Measurements from ENCODE around the gene DMRTA1.
"Not testable (repeated sequence)": the region's sequence is repeated elsewhere in the genome, so short reads cannot be mapped to it uniquely, and the experiment has no call there.

The DMRTA1 gene, protein sequence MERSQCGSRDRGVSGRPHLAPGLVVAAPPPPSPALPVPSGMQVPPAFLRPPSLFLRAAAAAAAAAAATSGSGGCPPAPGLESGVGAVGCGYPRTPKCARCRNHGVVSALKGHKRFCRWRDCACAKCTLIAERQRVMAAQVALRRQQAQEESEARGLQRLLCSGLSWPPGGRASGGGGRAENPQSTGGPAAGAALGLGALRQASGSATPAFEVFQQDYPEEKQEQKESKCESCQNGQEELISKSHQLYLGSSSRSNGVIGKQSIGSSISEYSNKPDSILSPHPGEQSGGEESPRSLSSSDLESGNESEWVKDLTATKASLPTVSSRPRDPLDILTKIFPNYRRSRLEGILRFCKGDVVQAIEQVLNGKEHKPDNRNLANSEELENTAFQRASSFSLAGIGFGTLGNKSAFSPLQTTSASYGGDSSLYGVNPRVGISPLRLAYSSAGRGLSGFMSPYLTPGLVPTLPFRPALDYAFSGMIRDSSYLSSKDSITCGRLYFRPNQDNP

DNA sequence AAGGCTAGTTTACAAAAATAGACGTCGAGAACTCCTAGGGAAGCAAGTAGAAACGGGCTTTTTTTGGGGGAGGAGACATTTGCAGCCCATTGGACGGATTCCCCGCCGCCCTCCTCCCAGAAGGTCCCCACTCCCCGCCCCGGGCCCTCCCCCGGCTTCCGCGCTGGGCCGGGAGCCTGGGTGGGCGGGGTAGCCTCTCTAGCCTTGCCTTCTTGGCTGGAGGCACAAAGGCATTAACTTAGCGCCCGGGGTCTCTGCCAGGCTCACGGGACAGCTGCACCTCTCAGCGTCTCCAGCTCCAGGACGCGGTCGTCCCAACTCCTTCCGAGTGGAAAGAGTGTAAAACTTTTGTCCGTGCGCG is at the start of gene DMRTA1:
DMRTA1 (plus strand) TSS at position 236 of the 361 bp plus-strand sequence. CDS start 242 bp downstream, outside the sequence.
- DNase-seq = peak; percentile 13

DNA sequence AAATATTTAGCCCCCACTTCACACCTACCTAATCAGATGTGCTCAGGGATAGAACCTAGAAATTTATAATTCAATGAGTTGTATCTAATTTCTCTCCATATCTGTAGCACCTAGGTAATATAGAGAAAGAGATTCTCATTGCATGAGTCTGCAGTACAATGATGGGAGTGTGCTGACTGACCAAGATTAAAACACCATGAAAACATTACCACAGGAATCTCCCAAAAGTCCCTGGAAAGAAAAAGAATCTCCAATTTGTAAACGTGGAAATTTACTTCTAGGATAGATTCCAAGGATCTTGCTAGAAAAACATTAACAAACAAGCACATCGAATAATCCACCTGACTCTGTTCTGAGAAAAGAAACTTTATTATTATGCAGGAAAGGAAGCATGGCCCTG is 45.0 kb upstream of the DMRTA1 start:
- no peak for DNase-seq

DNA sequence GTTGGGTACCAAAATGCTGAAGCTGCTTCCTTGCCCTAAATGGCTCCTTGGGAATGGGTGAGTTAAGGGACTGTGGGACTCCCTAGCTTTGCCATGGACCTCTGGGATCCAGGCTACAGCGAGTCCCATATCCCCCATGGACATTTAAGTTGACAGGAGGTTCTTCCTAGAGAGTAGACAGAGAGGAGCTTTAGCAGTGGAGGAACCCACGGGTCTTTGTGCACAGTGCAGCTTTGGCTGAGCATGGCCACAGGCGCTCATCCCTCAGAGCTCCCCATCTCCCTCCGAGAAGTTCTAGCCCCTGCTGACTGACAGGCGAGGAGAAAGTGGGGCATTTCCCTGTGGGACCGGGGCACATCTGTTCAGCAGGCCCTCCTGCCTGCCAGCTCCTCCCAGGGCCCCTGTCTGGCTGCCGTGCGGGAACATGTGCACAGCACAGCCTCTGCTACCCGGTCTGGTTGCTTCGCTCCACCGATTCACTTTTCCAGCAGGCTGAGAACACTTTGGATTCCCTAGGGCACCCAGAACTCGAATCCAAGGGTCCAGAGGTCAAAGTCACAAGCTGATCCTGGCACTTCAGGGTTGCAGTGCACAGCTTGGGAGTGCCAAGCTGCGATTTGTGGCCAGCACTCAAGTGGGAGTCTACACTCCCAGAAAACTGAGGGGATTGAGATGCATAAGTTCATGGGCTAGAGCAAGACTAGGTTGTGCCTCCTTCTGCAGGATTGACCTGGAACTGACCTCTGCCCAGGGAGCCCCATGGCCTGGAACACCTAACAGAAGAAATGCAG is 40.6 kb upstream of the DMRTA1 start:
- DNase-seq = no peak

DNA sequence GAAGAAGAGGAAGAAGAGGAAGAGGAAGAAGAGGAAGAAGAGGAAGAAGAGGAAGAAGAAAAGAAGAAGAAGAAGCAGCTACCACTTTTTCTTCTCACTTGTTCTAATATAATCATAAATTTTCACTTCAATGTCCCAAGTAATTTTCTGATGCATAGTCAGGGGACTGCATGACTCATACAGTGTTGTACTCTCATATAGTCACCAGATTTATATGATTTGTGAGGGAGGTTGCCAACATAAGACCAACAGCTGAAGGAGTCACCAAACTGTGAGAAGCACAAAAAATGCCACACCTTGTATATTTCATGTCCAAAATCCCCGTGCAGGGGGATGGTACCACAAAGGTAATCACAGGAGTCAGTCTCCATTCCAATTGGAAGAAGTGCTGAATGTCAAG is 32.7 kb upstream of the DMRTA1 start:
- DNase-seq = no peak

DNA sequence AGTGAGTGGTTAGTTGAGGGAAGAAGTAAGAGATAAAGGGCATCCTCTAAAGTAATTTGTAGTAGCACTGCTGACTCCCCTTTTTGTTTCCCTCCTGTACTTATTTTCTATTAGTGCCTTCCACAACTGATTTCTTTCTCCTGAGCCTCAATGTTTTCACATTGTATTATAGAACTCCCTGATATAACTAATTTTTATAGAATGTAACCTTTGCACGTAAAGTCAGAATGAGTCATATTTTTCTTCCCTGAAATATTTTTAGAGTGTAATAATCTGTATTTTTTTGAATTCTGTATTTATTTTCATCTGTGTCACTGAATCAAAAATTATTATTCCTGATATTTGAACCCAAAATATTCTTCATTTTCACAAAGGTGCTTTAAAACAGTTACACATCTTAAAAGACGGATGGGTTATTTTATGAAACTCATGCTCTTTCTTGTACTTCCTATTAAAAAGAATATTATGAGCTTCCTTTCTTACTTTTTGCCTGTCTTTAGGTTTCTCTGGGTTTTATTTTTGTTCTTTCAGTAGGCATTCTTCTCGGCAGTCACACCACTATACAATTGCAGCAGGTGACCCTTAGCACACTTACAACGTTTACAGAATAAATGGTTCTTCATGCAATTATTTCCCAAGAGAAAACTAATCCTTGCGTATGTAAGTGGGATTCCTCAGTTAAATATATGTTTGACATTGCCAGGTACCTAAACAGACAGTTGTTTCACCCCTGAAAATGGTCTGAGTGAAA is 30.5 kb upstream of the DMRTA1 start:
- no peak for DNase-seq

DNA sequence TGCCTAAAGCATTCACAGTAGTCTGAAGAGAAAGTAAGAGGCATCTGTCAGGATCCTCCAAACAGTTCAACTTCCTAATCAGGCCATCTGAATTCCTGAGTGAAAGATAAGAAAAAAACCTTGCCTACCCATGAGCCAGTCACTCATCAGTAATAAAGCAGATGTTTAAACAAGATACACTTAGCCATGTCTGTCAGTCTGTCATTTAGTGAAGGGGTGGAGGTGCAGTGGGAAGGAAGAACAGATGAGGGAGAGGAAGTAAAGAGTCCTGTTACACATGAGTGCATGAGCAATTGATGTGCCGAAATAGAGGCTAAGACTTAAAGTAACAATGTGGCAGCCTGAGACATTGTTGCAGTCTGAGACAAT is 29.9 kb upstream of the DMRTA1 start:
- no peak for DNase-seq

DNA sequence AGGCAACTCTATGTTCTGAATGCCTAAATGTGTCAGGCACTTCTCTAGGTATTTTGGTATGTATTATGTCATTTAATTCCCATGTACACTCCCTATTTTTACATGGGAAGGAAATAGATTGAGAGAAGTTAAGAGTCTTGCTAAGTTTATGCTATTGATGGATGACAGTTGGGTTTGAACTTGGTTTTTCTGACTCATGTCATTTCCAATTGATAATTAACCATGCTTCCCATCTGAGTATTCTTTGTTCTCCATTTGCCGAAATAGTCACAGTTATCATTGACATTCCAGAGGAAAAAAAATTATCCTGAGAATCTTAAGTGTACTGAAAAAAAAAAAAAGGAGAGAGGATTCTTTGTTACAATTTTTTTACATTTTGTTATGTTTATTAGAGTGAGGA is 23.1 kb upstream of the DMRTA1 start:
- no peak for DNase-seq

DNA sequence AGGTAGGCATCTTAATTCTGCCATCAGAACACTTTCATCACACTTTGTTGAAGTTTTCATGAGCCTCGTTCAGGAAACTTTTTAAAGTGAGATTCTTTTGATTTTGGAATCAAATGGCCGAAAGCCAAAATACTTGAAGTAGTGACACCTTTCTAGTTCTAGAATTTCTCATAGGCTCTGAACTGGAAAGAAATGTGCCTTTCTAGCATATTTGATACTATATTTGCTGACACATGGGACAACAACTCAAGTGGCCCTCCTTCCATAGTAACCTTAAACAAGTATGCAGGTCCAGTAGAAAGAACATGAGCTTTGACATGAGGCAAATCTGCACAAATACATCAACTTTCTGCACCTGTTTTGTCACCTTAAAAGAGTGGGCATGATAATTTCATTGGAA is 22.0 kb upstream of the DMRTA1 start:
- DNase-seq = no peak

DNA sequence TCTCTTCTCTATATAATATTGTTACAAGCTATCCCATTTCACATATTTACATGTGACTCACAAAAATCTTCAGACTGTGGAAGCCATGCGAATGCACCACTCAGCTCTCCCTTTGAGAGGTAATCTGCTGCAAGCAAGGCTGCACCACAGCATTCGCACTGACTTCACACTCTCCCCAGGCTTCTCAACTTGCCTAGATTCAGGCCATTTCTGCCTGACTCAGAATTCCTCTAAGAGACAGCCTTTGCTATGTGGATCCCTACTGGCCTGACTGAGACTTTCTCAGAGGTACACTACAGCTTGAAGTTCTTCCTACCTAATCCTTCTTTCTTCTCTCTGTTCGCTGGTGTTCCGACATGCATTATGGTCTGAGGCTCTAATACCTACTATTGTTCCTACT is 21.1 kb upstream of the DMRTA1 start:
- no peak for DNase-seq

DNA sequence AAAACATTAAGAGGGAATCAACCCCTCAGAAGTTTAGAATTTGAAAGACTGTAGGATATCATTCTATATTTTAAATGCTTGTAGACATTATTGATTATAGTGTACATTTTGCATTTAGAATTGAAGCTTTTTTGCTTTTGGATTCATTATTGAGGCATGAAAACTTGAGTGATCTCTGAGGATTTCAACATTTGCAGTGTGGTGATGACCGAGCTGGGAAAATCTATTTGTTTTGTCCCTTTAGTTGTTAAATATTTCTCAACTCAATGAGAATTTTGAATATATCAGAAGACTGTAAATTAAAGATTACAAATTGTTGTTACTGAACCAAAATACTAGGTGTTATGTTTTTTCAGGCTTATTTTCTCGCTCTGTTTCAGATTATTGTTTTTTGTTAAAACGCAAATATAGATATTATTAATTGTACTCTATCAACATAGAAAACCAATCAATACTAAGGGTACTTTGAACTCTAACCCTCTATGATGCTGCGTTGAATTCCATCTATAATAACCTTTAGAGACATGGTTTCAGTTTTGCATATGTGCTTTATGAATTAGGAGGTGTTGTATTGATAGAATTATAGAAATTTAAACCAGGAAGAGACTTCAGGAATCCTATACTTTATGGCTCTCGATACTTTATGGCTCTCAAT is 19.3 kb upstream of the DMRTA1 start:
- DNase-seq = no peak

DNA sequence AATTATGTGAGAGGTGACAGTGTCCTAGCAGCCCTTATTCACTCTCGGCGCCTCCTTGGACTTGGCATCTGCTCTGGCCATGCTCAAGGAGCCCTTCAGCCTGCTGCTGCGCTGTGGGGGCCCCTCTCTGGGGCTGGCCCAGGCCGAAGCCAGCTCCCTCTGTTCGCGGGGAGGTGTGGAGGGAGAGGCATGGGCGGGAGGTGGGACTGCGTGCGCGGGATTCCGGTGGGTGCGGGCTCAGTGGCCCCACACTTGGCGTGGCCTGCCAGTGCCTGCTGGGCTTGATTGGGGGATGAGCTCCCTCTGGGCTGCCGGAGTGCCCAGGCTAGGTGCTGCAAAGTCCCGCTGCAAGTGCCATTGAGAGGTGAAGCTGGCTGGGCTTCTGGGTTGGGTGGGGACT is 12.9 kb upstream of the DMRTA1 start:
- DNase-seq = no peak

DNA sequence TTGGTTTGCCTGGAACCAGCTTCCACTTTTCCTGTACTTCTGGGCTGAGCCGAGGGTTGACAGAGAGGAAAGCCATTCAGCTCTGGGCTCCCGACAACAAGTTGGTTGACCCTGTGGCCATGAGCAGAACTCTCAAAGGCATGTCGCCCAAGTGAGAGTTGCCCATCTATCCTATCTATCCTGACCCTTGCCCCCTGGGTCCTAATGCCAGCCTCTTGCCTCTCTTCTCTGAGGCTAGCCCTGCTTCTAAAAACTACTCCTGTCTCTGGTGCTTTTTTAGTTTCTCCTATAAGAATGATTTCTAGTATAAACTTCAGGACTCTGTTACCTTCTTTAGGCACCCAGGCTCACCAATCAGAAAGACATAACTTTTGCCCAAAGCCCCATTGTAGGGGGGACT is 11.4 kb upstream of the DMRTA1 start:
- DNase-seq = not testable (repeated sequence)

DNA sequence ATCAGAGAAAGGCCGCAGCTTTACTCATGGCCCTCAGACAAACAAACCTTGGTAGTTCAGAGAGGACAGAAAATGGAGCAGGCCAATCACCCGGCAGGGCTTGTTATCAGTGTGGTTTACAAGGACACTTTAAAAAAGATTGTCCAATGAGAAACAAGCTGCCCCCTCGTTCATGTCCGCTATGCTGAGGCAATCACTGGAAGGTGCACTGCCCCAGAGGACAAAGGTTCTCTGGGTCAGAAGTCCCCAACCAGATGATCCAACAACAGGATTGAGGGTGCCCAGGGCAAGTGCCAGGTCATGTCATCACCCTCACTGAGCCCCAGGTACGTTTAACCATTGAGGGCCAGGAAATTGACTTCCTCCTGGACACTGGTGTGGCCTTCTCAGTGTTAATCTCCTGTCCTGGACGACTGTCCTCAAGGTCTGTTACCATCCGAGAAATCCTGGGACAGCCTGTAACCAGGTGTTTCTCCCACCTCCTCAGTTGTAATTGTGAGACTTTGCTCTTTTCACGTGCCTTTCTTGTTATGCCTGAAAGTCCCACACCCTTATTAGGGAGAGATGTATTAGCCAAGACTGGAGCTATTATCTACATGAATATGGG is 9.1 kb upstream of the DMRTA1 start:
- not testable (repeated sequence) for DNase-seq

DNA sequence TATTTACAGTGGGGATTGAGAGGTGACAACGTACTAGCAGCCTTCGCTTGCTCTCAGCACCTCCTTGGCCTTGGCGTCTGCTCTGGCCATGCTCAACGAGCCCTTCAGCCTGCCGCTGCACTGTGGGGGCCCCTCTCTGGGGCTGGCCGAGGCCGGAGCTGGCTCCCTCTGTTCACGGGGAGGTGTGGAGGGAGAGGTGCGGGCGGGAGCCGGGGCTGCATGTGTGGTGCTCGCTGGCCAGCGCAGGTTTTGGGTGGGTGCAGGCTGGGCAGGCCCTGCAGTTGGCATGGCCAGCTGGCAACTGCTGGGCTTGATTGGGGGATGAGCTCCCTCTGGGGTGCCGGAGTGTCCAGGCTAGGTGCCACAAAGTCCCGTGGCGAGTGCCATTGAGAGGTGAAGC is 5.8 kb upstream of the DMRTA1 start:
- no peak for DNase-seq

DNA sequence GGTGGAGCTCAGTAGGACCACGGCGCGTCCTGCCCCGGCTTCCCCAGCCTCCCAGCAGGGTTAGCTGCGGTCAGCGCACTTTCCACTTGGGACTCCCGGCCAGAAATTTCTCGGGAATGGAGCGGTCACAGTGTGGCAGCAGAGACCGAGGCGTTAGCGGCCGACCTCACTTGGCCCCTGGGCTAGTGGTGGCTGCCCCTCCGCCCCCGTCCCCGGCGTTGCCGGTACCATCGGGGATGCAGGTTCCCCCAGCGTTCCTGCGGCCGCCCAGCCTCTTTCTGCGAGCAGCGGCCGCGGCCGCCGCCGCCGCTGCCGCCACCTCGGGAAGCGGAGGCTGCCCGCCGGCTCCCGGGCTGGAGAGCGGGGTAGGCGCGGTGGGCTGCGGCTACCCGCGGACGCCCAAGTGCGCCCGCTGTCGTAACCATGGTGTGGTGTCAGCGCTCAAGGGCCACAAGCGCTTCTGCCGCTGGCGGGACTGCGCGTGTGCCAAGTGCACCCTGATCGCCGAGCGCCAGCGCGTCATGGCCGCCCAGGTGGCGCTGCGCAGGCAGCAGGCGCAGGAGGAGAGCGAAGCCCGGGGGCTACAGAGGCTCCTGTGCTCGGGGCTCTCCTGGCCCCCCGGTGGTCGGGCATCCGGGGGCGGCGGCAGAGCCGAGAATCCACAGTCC is 460 bp downstream of the DMRTA1 start:
- peak; percentile 47 for DNase-seq

DNA sequence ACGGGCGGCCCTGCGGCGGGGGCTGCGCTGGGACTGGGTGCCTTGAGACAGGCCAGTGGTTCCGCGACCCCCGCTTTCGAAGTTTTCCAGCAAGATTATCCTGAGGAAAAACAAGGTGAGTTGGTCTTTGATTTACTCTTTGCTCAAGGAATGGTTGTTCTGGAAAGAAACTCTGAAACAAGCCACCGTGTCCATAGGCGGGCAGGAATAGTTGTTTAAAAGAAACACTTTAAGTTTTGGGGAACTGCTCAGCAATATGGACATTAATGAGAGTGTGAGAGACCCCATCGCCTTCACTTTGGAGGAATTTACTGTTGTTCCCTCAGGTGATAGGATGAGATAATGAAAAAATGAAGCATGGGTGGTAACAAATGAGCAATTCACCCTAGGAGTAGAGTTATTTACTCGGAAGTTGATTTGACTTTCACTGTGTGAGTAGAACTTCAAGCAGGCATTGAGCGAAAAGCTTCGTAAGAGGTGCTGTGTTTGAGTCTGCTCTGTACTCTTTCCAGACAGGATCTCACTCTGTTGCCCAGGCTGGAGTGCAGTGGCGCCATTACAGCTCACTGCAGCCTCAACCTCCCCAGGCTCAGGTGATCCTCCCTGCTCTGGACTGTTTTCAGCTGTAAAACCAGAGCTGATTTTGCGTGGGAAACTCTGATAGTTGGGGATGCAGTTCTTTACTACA is 1.1 kb downstream of the DMRTA1 start:
- no peak for DNase-seq

DNA sequence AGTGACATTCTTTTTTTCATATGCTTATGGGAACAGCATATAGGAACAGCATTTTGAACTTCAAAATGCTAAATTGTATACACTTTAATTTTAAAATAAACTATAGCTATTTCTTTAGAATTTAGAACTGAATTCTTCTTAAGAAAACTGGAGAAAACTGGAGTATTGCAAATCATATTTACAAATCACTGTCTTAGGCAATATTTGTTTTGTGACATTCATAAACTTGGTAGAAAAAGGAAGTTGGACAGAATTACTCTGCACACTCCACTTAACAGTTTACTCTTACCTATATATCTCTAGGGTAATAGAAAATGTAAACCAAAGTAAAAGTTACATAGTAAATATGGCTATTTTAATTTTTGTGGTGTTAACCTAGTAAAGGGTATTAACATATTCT is 3.1 kb downstream of the DMRTA1 start:
- no peak for DNase-seq

DNA sequence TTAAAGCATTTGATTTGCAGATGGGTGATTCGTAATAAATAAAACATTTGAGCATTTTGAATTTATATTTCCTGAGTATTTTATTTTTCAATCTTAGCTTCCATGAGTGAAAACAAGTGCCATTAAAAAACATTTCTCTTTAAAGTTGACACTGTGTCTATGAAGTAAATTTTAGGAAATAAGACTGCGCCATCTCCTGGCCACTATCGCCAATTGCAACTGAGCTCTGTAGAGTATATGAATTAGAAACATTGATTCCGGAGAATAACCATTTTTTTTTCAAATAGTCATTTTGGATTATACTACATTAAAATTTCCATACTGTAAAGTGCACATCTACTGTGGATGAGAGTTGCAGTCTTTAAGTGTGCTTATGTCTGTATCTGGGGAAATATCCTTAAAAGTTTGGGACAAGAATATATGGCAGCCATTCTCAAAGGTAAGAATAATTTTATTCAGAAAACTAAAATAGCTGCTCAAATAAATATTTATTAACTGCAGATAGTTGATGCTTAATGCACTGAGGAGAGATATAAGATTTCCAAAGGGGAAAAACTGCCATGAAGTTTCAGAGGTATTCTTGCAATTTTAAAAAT is 5.9 kb downstream of the DMRTA1 start:
- no peak for DNase-seq

DNA sequence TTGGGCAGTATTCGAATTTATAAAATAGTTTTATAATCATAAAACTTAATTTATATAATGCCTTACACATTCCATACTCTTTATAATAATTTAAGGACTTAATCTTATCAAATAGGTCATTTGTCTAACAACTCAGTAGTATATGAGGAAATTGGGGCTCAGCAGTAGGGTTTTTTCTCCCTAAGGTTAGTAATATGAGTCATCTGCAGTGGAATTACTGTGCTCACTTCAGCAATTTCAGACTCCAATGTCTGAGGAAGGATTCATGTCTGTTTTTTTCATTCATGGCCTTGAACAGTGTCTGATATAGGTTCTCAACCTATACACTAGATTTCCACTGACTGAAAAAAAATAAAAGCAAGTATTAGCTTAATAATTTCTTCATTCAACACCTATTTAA is 7.4 kb downstream of the DMRTA1 start:
- no peak for DNase-seq

DNA sequence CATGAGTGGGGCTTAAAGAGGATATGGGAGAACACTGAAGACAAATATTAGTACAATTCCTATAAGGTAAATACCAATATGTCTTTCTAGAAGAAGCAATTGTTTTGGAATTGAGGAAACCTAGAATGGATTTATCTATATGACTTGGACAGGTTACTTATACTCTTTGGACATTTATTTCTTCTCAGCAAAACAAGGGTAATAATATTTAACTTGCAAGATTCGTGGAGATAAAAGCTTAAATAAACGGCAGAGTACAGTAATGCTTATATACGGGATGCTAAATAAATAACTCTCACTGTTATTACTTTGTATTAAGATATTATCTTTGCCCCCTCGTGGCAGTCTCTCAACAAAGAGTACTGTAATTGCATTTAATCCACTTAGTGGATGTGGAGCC is 8.6 kb downstream of the DMRTA1 start:
- no peak for DNase-seq

DNA sequence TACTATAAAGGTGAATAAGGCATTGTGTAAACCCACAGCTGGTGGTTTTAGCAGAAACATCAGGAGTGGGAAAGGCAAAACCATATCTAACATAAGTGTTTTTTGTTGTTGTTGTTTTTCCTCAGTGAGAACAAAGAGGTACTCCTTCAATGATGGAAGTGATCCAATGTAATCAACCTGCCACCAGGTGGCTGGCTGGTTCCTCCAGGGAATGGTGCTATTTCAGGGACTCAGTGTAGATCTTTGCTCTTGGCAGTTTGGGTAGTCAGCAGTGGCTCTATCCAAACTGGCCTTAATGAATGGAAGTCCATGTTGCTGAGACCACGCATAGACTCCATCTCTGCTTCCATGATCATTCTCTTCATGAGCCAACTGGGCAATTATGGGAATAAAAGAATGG is 10.8 kb downstream of the DMRTA1 start:
- peak; percentile 74 for DNase-seq
